Peyer's patch (tissue), 4 donors: ENCODE data around the gene ERC2. TPM values are rescaled to one million over a fixed set of nuclear protein-coding genes. Genes with fewer than 3 reads are reported as not detected.

Experiments
- DNase-seq, 3 donors: peaks; one replicate each; pipeline ENCODE4 v3.0.0-alpha.2; 2017 to 2019
- H3K27ac ChIP-seq, 4 donors: fragments of 200-600 bp; sonication (generic); one replicate each; pipeline ENCODE4 v1.5.1; 2016 to 2019
- H3K27me3 ChIP-seq, 2 donors: fragments of 200-600 bp; sonication (generic); one replicate each; pipeline ENCODE4 v1.5.1; 2019
- H3K36me3 ChIP-seq, 3 donors: fragments of 200-600 bp; sonication (generic); one replicate each; pipeline ENCODE4 v1.5.1; 2016 to 2019
- H3K4me1 ChIP-seq, 4 donors: fragments of 200-600 bp; sonication (generic); one replicate each; pipeline ENCODE4 v1.5.1; 2016 to 2019
- H3K4me3 ChIP-seq, 4 donors: fragments of 200-600 bp; sonication (generic); 1 replicate in 3 of 4; 2 replicates in 1 of 4; pipeline ENCODE4 v1.5.1; 2016 to 2019; ENCODE audit warnings: mild to moderate bottlenecking in 1 of 4
- H3K9me3 ChIP-seq, 4 donors: fragments of 200-600 bp; sonication (generic); one replicate each; pipeline ENCODE4 v1.5.1; 2016 to 2019; ENCODE audit warnings: mild to moderate bottlenecking in 1 of 4
- POLR2A ChIP-seq, 2 donors: fragments of 450-650 bp; IDR thresholded peaks; one replicate each; pipeline ENCODE4 v1.5.1; 2017; ENCODE audit warnings: antibody characterized with exemption in 2 of 2, mild to moderate bottlenecking in 2 of 2, moderate library complexity in 2 of 2
- total RNA-seq, 4 donors: library from RNA; depleted of rRNA; stranded (reverse); fragments of >200 nt; gene quantifications; one replicate each; pipeline ENCODE4 v1.1.0, GENCODE V29; 2016
- TF ChIP-seq, protein P1 (sequence below), 6 experiments: fragments of 450-650 bp in 4 of 6; fragments of 200-600 bp in 2 of 6; sonication (generic) in 1 of 6; IDR thresholded peaks; one replicate each; pipeline ENCODE4 v1.5.1; 2017 to 2019; ENCODE audit warnings: antibody characterized with exemption in 6 of 6, mild to moderate bottlenecking in 3 of 6, moderate library complexity in 1 of 6

The ERC2 gene
- total RNA-seq, 4 donors from 2014 or later: 0.18 to 0.83 TPM; not detected in 2

DNA sequence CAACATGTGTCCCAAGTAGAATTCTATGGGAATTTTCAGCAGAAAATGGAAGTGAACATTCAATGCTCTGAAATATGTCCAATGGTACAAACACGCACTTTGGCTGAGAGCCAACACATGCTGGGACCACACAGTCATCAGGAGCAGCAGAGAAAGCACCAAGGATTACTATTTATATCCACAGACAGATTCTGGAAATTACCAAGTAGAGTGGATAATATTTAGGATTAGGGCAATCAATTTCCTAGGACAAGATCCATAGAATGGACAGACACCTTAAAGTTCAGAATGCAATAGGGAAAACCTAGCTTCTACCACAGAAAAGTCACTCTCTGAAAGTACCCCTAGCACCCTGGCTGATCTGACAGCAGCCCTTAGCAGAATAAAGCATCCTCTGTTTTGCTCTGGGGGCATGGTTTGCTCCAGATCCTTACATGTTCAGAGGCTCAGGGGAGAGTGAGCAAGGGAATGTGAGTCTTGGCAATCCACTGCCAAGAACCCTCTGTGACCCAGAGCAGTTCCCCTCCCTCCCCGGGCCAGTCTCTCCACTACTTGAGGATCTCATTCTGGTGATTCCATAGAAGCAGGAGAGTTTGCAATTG is 775.2 kb downstream of the ERC2 start:
- no peak for TF ChIP-seq POLR2A (IDR thresholded peaks at IDR 0.05)
- TF ChIP-seq, protein P1, sequence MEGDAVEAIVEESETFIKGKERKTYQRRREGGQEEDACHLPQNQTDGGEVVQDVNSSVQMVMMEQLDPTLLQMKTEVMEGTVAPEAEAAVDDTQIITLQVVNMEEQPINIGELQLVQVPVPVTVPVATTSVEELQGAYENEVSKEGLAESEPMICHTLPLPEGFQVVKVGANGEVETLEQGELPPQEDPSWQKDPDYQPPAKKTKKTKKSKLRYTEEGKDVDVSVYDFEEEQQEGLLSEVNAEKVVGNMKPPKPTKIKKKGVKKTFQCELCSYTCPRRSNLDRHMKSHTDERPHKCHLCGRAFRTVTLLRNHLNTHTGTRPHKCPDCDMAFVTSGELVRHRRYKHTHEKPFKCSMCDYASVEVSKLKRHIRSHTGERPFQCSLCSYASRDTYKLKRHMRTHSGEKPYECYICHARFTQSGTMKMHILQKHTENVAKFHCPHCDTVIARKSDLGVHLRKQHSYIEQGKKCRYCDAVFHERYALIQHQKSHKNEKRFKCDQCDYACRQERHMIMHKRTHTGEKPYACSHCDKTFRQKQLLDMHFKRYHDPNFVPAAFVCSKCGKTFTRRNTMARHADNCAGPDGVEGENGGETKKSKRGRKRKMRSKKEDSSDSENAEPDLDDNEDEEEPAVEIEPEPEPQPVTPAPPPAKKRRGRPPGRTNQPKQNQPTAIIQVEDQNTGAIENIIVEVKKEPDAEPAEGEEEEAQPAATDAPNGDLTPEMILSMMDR (IDR thresholded peaks at IDR 0.05): no peak
- Histone ChIP-seq H3K4me3 (no peak overlapping the region), H3K36me3 (no peaks in the 10 kb centered on the region), H3K27ac (no peak overlapping the region), H3K27me3 (no peaks in the 10 kb centered on the region), H3K4me1 (no peaks in the 10 kb centered on the region), H3K9me3 (no peaks in the 10 kb centered on the region)
- no peak for DNase-seq

DNA sequence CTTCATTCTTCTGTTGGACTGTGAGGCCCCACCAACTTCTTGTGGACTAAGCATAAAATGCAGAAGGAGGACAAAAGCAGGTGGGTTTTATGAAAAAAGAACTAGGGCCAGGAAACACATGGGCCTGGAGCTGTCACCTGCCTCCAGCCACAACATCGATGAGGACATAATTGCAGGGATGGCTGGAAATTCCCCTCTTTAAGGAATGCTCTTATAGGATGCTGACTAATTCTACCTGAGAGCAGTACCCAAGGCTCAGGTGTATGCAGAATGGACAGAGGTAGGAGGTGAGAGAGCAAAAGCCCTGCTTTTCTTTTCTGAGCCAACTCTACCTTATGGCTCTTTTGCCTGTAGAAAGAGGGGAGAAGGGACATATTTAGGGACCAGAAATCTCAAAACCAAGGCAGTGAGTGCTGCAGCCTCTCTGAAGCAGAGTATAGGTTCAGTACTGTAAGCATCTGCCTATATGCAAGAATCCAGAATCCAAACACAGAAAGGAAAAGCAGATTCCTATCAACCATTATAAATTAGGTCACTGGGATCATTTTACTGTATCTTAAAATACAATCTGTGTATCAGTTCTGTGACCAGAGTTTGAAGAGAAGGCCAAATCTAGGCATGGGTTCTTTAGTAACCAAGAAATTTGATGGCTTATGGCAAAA is 775.8 kb downstream of the ERC2 start:
- H3K9me3 ChIP-seq: no peaks in the 10 kb centered on the region
- H3K27me3 ChIP-seq: no peaks in the 10 kb centered on the region
- H3K4me3 ChIP-seq: no peak overlapping the region
- TF ChIP-seq, protein P1 (IDR thresholded peaks at IDR 0.05): no peak
- TF ChIP-seq POLR2A (IDR thresholded peaks at IDR 0.05): no peak
- DNase-seq: no peak
- H3K27ac ChIP-seq: no peak overlapping the region
- no peaks in the 10 kb centered on the region for H3K4me1 ChIP-seq
- no peaks in the 10 kb centered on the region for H3K36me3 ChIP-seq

DNA sequence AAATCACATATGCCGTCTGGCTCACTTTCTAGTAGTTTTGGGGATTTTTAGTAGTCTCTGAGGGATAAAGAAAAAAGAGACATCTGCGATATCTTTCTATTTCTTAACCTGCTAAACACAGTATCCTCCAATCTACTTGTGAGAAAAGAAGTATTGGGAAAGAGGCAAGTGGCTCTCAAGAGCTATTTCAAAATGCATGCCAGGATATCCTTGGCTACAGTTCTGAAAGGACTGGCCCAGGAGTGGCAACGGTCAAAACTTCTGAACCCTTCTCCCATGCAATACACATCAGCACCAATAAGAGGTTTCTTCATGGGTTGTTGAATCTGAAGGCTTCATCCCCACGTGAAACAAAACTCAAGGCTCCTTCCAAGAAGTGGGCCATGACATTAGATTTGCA is 777.1 kb downstream of the ERC2 start:
- Histone ChIP-seq H3K27me3 (no peaks in the 10 kb centered on the region), H3K9me3 (no peaks in the 10 kb centered on the region), H3K4me3 (no peak overlapping the region), H3K4me1 (no peaks in the 10 kb centered on the region), H3K27ac (no peak overlapping the region), H3K36me3 (no peaks in the 10 kb centered on the region)
- no peak for TF ChIP-seq POLR2A (IDR thresholded peaks at IDR 0.05)
- TF ChIP-seq, protein P1 (IDR thresholded peaks at IDR 0.05): no peak
- no peak for DNase-seq

DNA sequence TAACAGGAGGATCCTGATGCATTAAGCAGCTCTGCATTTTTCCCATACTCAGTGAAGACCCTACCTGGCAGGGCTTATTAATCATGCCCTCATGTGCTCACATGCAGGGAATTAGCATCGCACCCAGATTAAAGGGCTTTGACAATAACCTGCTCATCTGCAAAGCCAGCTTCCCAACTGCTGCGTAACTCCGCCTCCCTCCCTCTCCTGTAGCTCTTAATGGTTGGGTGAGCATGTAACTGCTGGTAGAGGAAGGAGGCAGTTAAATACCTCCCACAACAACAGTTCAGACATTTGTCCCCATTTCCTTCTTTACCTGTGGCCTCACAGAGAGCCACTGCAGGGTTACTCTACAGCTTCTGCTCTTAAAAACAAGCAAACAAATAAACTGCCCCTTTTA is 777.5 kb downstream of the ERC2 start:
- Histone ChIP-seq H3K36me3 (no peaks in the 10 kb centered on the region), H3K9me3 (no peaks in the 10 kb centered on the region), H3K4me3 (no peak overlapping the region), H3K27me3 (no peaks in the 10 kb centered on the region), H3K27ac (no peak overlapping the region), H3K4me1 (no peaks in the 10 kb centered on the region)
- TF ChIP-seq POLR2A (IDR thresholded peaks at IDR 0.05): no peak
- TF ChIP-seq, protein P1 (IDR thresholded peaks at IDR 0.05): no peak
- no peak for DNase-seq

DNA sequence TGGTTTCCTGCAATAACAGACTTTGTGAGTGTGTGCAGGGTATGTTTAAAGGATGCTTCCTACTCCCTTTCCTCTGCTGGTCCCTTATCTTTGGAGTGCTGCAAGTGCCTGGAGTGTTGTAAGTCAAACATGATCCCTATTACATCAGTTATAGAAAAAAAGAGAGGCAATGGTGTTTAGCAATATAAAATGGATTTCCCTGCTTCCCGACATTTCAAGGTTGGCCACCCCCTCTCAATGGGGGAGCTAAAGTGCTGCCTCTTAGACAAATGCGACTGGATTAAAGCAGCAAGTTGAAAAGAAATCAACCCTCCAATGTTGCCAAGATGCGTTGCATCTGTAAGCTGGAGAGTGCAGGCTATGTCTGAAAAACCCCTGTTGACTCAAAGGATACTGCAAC is 778.1 kb downstream of the ERC2 start:
- Histone ChIP-seq H3K9me3 (no peaks in the 10 kb centered on the region), H3K36me3 (no peaks in the 10 kb centered on the region), H3K27ac (no peak overlapping the region), H3K4me3 (no peak overlapping the region), H3K27me3 (no peaks in the 10 kb centered on the region), H3K4me1 (no peaks in the 10 kb centered on the region)
- no peak for DNase-seq
- TF ChIP-seq, protein P1 (IDR thresholded peaks at IDR 0.05): no peak
- TF ChIP-seq POLR2A (IDR thresholded peaks at IDR 0.05): no peak
